Endothelial cell of umbilical vein (primary cell): ENCODE data around the gene RASGEF1C. TPM values are rescaled to one million over a fixed set of nuclear protein-coding genes. Genes with fewer than 3 reads are reported as not detected.

ENCODE experiments used
- BruUV-seq: library from RNA; stranded (reverse); fragments of 400-500 nt; replicated peaks from 2 replicates; lab custom pipeline; 2021; lab: Mats Ljungman, UMichigan
- CTCF ChIA-PET: fragments of 300-600, 350-600 bp; sonication (Branson Sonifier 250); formaldehyde crosslinking; loops from one replicate; lab custom pipeline; 2021; ENCODE audit warnings: antibody characterized with exemption, inconsistent platforms; lab: Charles Lee
- POLR2A ChIA-PET: fragments of 300-600, 350-600 bp; sonication (Branson Sonifier 250); formaldehyde crosslinking; loops from one replicate; lab custom pipeline; 2021; ENCODE audit warnings: antibody characterized with exemption, inconsistent platforms; lab: Charles Lee
- DNase-seq: peaks from one replicate; pipeline ENCODE4 v3.0.0-alpha.2; 2011; ENCODE audit warnings: low read depth, low spot score
- FAIRE-seq: peaks from 2 replicates; lab custom pipeline; 2011; peaks lifted over from hg19 to GRCh38; lab: Jason Lieb, UNC
- H2AFZ ChIP-seq: 2 replicates; pipeline ENCODE4 v1.6.0; 2012; ENCODE audit warnings: low read depth, low read length, control low read depth, inconsistent platforms
- H3K27ac ChIP-seq: 2 replicates; pipeline ENCODE4 v1.5.1; 2011; ENCODE audit warnings: low read depth, mild to moderate bottlenecking, control low read depth, low read length, moderate library complexity; ENCODE audit not compliant: insufficient read depth
- H3K27me3 ChIP-seq, 2 experiments: 2 replicates each; pipeline versions ENCODE4 v1.6.0 to v1.6.1; 2011; ENCODE audit warnings: low read length in 2 of 2, mixed read lengths in 1 of 2; ENCODE audit not compliant: control insufficient read depth in 2 of 2, insufficient read depth in 2 of 2
- H3K36me3 ChIP-seq, 2 experiments: 2 replicates in 1 of 2; 3 replicates in 1 of 2; pipeline ENCODE4 v1.5.1; 2011; ENCODE audit warnings: low read length in 2 of 2, mild to moderate bottlenecking in 1 of 2, moderate library complexity in 1 of 2; ENCODE audit not compliant: control insufficient read depth in 2 of 2, insufficient read depth in 2 of 2; ENCODE audit errors: extremely low read depth in 1 of 2
- H3K4me1 ChIP-seq: 3 replicates; pipeline ENCODE4 v1.5.1; 2011; ENCODE audit warnings: mild to moderate bottlenecking, low read length; ENCODE audit not compliant: control insufficient read depth, insufficient read depth; ENCODE audit errors: extremely low read depth
- H3K4me2 ChIP-seq: 2 replicates; pipeline ENCODE4 v1.6.1; 2011; ENCODE audit warnings: low read length, control low read depth, mixed read lengths; ENCODE audit not compliant: insufficient read depth
- H3K4me3 ChIP-seq, 3 experiments: fragments of 200-600 bp in 1 of 3; sonication (generic), shearing (Covaris generic) in 1 of 3; replicated peaks in 1 of 3; 2 replicates each; pipeline ENCODE4 v1.5.1; 2011 to 2016; ENCODE audit warnings: control low read depth in 3 of 3, low read length in 3 of 3, mild to moderate bottlenecking in 2 of 3, inconsistent platforms in 1 of 3, low read depth in 1 of 3, moderate library complexity in 1 of 3; ENCODE audit not compliant: insufficient read depth in 1 of 3
- H3K79me2 ChIP-seq: 2 replicates; pipeline ENCODE4 v1.6.0; 2012; ENCODE audit warnings: low read length, inconsistent platforms; ENCODE audit not compliant: control insufficient read depth, insufficient read depth
- H3K9ac ChIP-seq: replicated peaks from 2 replicates; pipeline ENCODE3; 2011; ENCODE audit warnings: low read length, control low read depth; ENCODE audit not compliant: insufficient read depth; ENCODE audit errors: extremely low read depth
- H3K9me1 ChIP-seq: replicated peaks from 3 replicates; pipeline ENCODE4 v1.6.0; 2011; ENCODE audit warnings: mild to moderate bottlenecking, low read length; ENCODE audit not compliant: control insufficient read depth, insufficient read depth; ENCODE audit errors: extremely low read depth
- H3K9me3 ChIP-seq: replicated peaks from 2 replicates; pipeline ENCODE4 v1.5.1; 2012; ENCODE audit warnings: low read length, inconsistent platforms; ENCODE audit not compliant: control insufficient read depth, insufficient read depth
- H4K20me1 ChIP-seq: replicated peaks from 2 replicates; pipeline ENCODE3; 2011; ENCODE audit warnings: mild to moderate bottlenecking, low read length; ENCODE audit not compliant: control insufficient read depth, insufficient read depth; ENCODE audit errors: extremely low read depth
- EZH2 ChIP-seq: IDR thresholded peaks from 2 replicates; pipeline ENCODE4 v1.6.1; 2012; ENCODE audit warnings: borderline replicate concordance, low read depth, mild to moderate bottlenecking, moderate library complexity, low read length, inconsistent platforms; ENCODE audit not compliant: severe bottlenecking
- GATA2 ChIP-seq: IDR thresholded peaks from 2 replicates; pipeline ENCODE4 v1.7.0; 2011; ENCODE audit warnings: low read depth, mild to moderate bottlenecking, moderate library complexity, mixed read lengths, low read length; ENCODE audit not compliant: insufficient read length, insufficient read depth
- MAX ChIP-seq: IDR thresholded peaks from 2 replicates; pipeline ENCODE4 v1.6.1; 2011; ENCODE audit not compliant: insufficient read depth, insufficient read length
- MYC ChIP-seq: IDR thresholded peaks from one replicate; pipeline ENCODE4 v1.6.1; 2011; ENCODE audit warnings: mild to moderate bottlenecking, low read depth, low read length
- POLR2A ChIP-seq: IDR thresholded peaks from 2 replicates; pipeline ENCODE4 v1.6.1; 2012; ENCODE audit warnings: low read depth, mild to moderate bottlenecking, control low read depth, low read length
- POLR2AphosphoS5 ChIP-seq: IDR thresholded peaks from 2 replicates; pipeline ENCODE4 v1.6.1; 2012; ENCODE audit warnings: low read depth, mild to moderate bottlenecking, control low read depth, low read length, moderate library complexity; ENCODE audit not compliant: insufficient read depth
- dilution Hi-C: fragments of 300-500 bp; cut with MboI; formaldehyde crosslinking; loops from one replicate; pipeline ENCODE4 v1.15.0; 2019; ENCODE audit warnings: low sequenced_read_pairs; ENCODE audit not compliant: extremely low pct_ligation_motif_present
- intact Hi-C: fragments of 100-400 bp; cut with micrococcal nuclease; formaldehyde crosslinking; loops from one replicate; pipeline ENCODE4 v1.10.0; 2022
- polyA plus RNA-seq, 4 experiments: library from polyadenylated mRNA; depleted of rRNA in 3 of 4; stranded (reverse) in 3 of 4; unstranded in 1 of 4; fragments of >200 nt; gene quantifications; 2 replicates each; pipeline versions ENCODE4 v1.2.1 to v1.2.3, GENCODE V29; 2011 to 2012; ENCODE audit warnings: missing spikeins in 1 of 4
- total RNA-seq: library from RNA; stranded (reverse); gene quantifications from 2 replicates; pipeline ENCODE4 v1.2.3, GENCODE V29; 2021
- TF ChIP-seq, protein P1 (sequence below), 2 donors: IDR thresholded peaks; 1 replicate in 1 of 2; 2 replicates in 1 of 2; pipeline ENCODE4 v1.5.1; 2011; ENCODE audit warnings: low read length in 2 of 2, mild to moderate bottlenecking in 2 of 2, moderate library complexity in 2 of 2, control low read depth in 1 of 2, inconsistent platforms in 1 of 2, low read depth in 1 of 2; ENCODE audit not compliant: insufficient read depth in 1 of 2; ENCODE audit errors: extremely low read depth in 1 of 2

RASGEF1C gene
- total and polyA plus RNA-seq, 2 donors (not counting 3 experiments of a cell fraction or from before 2014, with no cell fraction given) = not detected

GRCh38 chr5:180119903-180120236, 89.1 kb downstream of the RASGEF1C start:
- H2AFZ ChIP-seq = no peak overlapping the region
- no peaks in the 10 kb centered on the region for H3K36me3 ChIP-seq
- TF ChIP-seq EZH2 (no peak), POLR2AphosphoS5 (no peak), POLR2A (no peak), GATA2 (no peak), MYC (no peak), MAX (no peak)
- no TSS peak for BruUV-seq
- no peak for FAIRE-seq
- no peak overlapping the region for H3K9ac ChIP-seq
- no peak overlapping the region for H3K4me3 ChIP-seq
- H3K4me1 ChIP-seq = no peaks in the 10 kb centered on the region
- dilution Hi-C loops (no loop called here), intact Hi-C loops (no loop called here)
- ChIA-PET POLR2A (no interaction called here), CTCF (no interaction called here)
- peaks cover 0 to 2% of the 10 kb centered on the region in 2 experiments for H3K27me3 ChIP-seq
- no peaks in the 10 kb centered on the region for H3K9me1 ChIP-seq
- no peaks in the 10 kb centered on the region for H3K79me2 ChIP-seq
- H3K9me3 ChIP-seq = no peaks in the 10 kb centered on the region
- no peak overlapping the region for H3K4me2 ChIP-seq
- H3K27ac ChIP-seq = no peak overlapping the region
- DNase-seq = no peak
- no peaks in the 10 kb centered on the region for H4K20me1 ChIP-seq

- H3K9ac ChIP-seq = no peak overlapping the region
- H4K20me1 ChIP-seq = no peaks in the 10 kb centered on the region
- no peaks in the 10 kb centered on the region for H3K9me1 ChIP-seq
- no peak for DNase-seq
- no peaks in the 10 kb centered on the region for H3K36me3 ChIP-seq
- no peak for FAIRE-seq
- H3K4me2 ChIP-seq = no peak overlapping the region
- no peak overlapping the region for H3K4me3 ChIP-seq
- ChIA-PET POLR2A (no interaction called here), CTCF (no interaction called here)
- no peaks in the 10 kb centered on the region for H3K9me3 ChIP-seq
- TF ChIP-seq MYC (no peak), MAX (no peak), POLR2AphosphoS5 (no peak), POLR2A (no peak), EZH2 (no peak)
- TF ChIP-seq, protein P1, sequence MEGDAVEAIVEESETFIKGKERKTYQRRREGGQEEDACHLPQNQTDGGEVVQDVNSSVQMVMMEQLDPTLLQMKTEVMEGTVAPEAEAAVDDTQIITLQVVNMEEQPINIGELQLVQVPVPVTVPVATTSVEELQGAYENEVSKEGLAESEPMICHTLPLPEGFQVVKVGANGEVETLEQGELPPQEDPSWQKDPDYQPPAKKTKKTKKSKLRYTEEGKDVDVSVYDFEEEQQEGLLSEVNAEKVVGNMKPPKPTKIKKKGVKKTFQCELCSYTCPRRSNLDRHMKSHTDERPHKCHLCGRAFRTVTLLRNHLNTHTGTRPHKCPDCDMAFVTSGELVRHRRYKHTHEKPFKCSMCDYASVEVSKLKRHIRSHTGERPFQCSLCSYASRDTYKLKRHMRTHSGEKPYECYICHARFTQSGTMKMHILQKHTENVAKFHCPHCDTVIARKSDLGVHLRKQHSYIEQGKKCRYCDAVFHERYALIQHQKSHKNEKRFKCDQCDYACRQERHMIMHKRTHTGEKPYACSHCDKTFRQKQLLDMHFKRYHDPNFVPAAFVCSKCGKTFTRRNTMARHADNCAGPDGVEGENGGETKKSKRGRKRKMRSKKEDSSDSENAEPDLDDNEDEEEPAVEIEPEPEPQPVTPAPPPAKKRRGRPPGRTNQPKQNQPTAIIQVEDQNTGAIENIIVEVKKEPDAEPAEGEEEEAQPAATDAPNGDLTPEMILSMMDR (IDR thresholded peaks at IDR 0.05; ENCODE audit: extremely low read depth in 1 of 2, insufficient read depth in 1 of 2, low read depth in 1 of 2, low read length in 2 of 2) = no peak
- H3K79me2 ChIP-seq = no peaks in the 10 kb centered on the region
- no peak overlapping the region for H2AFZ ChIP-seq
- dilution Hi-C loops (no loop called here), intact Hi-C loops (no loop called here)
- H3K4me1 ChIP-seq = no peaks in the 10 kb centered on the region
- no peak overlapping the region for H3K27ac ChIP-seq
- peaks cover 0 to 2% of the 10 kb centered on the region in 2 experiments for H3K27me3 ChIP-seq
- no TSS peak for BruUV-seq
Observed at GRCh38 chr5:180119031-180119902, 89.7 kb downstream of the RASGEF1C start.
